Neural progenitor cell (in vitro differentiated cells): Measurements from ENCODE around the gene ARHGEF12. TPM values are rescaled to one million over a fixed set of nuclear protein-coding genes. Genes with fewer than 3 reads are reported as not detected.

Source experiments
- DNase-seq: peaks from one replicate; pipeline ENCODE4 v3.0.0-alpha.2; 2016; ENCODE audit warnings: low spot score
- H2AFZ ChIP-seq: fragments of 200-600 bp; sonication (generic); replicated peaks from 2 replicates; pipeline ENCODE4 v1.6.1; 2016; ENCODE audit warnings: antibody characterized with exemption
- H3F3A ChIP-seq: fragments of 200-600 bp; sonication (generic); 2 replicates; pipeline ENCODE4 v1.6.1; 2016; ENCODE audit warnings: antibody characterized with exemption, low read depth
- H3K27ac ChIP-seq: fragments of 200-600 bp; sonication (generic); 2 replicates; pipeline ENCODE4 v1.5.1; 2016; ENCODE audit warnings: mild to moderate bottlenecking
- H3K27me3 ChIP-seq: fragments of 200-600 bp; sonication (generic); 2 replicates; pipeline ENCODE4 v1.6.1; 2016; ENCODE audit warnings: mild to moderate bottlenecking, moderate library complexity
- H3K36me3 ChIP-seq: fragments of 200-600 bp; sonication (generic); 2 replicates; pipeline ENCODE4 v1.5.1; 2016
- H3K4me1 ChIP-seq: fragments of 200-600 bp; sonication (generic); 2 replicates; pipeline ENCODE4 v1.6.1; 2016; ENCODE audit warnings: mixed run types
- H3K4me2 ChIP-seq: fragments of 200-600 bp; sonication (generic); 2 replicates; pipeline ENCODE4 v1.6.1; 2016
- H3K4me3 ChIP-seq: fragments of 200-600 bp; sonication (generic); 2 replicates; pipeline ENCODE4 v1.5.1; 2016
- H3K79me2 ChIP-seq: fragments of 200-600 bp; sonication (generic); 2 replicates; pipeline ENCODE4 v1.6.1; 2016; ENCODE audit warnings: low read depth
- H3K9ac ChIP-seq: fragments of 200-600 bp; sonication (generic); 2 replicates; pipeline ENCODE4 v1.6.1; 2016
- H3K9me3 ChIP-seq: fragments of 200-600 bp; sonication (generic); 2 replicates; pipeline ENCODE4 v1.5.1; 2016; ENCODE audit warnings: low read depth
- H4K20me1 ChIP-seq: fragments of 200-600 bp; sonication (generic); 2 replicates; pipeline ENCODE4 v1.6.1; 2016; ENCODE audit warnings: low read depth
- H3K27ac Mint-ChIP-seq: 3 replicates; pipeline ENCODE4 v1.8.0; 2021; ENCODE audit warnings: mixed read lengths
- H3K27me3 Mint-ChIP-seq: 2 replicates; pipeline ENCODE4 v1.8.0; 2022; ENCODE audit warnings: low read depth, mild to moderate bottlenecking, inconsistent platforms, moderate library complexity, mixed read lengths; ENCODE audit not compliant: insufficient read depth
- H3K36me3 Mint-ChIP-seq: 3 replicates; pipeline ENCODE4 v1.8.0; 2021; ENCODE audit warnings: mixed read lengths
- H3K4me1 Mint-ChIP-seq: 3 replicates; pipeline ENCODE4 v1.8.0; 2021; ENCODE audit warnings: mixed read lengths
- H3K4me3 Mint-ChIP-seq: 3 replicates; pipeline ENCODE4 v1.8.0; 2021; ENCODE audit warnings: mild to moderate bottlenecking, moderate library complexity, mixed read lengths
- H3K9me3 Mint-ChIP-seq: 3 replicates; pipeline ENCODE4 v1.8.0; 2020; ENCODE audit warnings: mixed read lengths
- EZH2 ChIP-seq: fragments of 200-600 bp; sonication (generic); IDR thresholded peaks from 2 replicates; pipeline ENCODE4 v1.6.1; 2017; ENCODE audit warnings: antibody characterized with exemption, mild to moderate bottlenecking, moderate library complexity
- EZH2phosphoT487 ChIP-seq: fragments of 200-600 bp; sonication (generic); IDR thresholded peaks from 2 replicates; pipeline ENCODE4 v1.6.1; 2017; ENCODE audit warnings: antibody characterized with exemption
- total RNA-seq: library from RNA; depleted of rRNA; stranded (reverse); fragments of >200 nt; gene quantifications from 2 replicates; pipeline ENCODE4 v1.2.3, GENCODE V29; 2015; ENCODE audit warnings: low replicate concordance
- TF ChIP-seq, protein P1 (sequence below): fragments of 200-600 bp; sonication (generic); IDR thresholded peaks from 2 replicates; pipeline ENCODE4 v1.5.1; 2017; ENCODE audit warnings: antibody characterized with exemption, mild to moderate bottlenecking

Gene ARHGEF12
- total RNA-seq, 1 donor from 2014 or later, result 31.3 TPM

GRCh38 chr11:120400564-120401364, 64.6 kb downstream of the ARHGEF12 start:
- H3K4me2 ChIP-seq, result no peak overlapping the region
- Mint-ChIP-seq H3K4me1 (peaks cover 26% of the 10 kb centered on the region), H3K9me3 (no peaks in the 10 kb centered on the region), H3K27me3 (no peaks in the 10 kb centered on the region), H3K4me3 (no peak overlapping the region), H3K27ac (no peak overlapping the region), H3K36me3 (no peaks in the 10 kb centered on the region)
- no peaks in the 10 kb centered on the region for H3F3A ChIP-seq
- no peak overlapping the region for H3K4me3 ChIP-seq
- H3K4me1 ChIP-seq, result peaks cover 22% of the 10 kb centered on the region
- no peaks in the 10 kb centered on the region for H3K27me3 ChIP-seq
- no peak overlapping the region for H3K27ac ChIP-seq
- no peaks in the 10 kb centered on the region for H3K36me3 ChIP-seq
- no peaks in the 10 kb centered on the region for H3K9me3 ChIP-seq
- no peak for DNase-seq
- no peaks in the 10 kb centered on the region for H4K20me1 ChIP-seq
- H3K79me2 ChIP-seq, result peaks cover 72% of the 10 kb centered on the region
- H3K9ac ChIP-seq, result no peak overlapping the region
- no peak overlapping the region for H2AFZ ChIP-seq
- no peak for TF ChIP-seq EZH2phosphoT487

- Mint-ChIP-seq H3K36me3 (no peaks in the 10 kb centered on the region), H3K9me3 (no peaks in the 10 kb centered on the region), H3K4me1 (peaks cover 26% of the 10 kb centered on the region), H3K27ac (no peak overlapping the region), H3K4me3 (no peak overlapping the region), H3K27me3 (no peaks in the 10 kb centered on the region)
- Histone ChIP-seq H3K9me3 (no peaks in the 10 kb centered on the region), H3K9ac (no peak overlapping the region), H3K4me2 (no peak overlapping the region), H3F3A (no peaks in the 10 kb centered on the region), H3K36me3 (no peaks in the 10 kb centered on the region), H3K27ac (no peak overlapping the region), H3K4me3 (no peak overlapping the region), H4K20me1 (no peaks in the 10 kb centered on the region), H2AFZ (no peak overlapping the region), H3K27me3 (no peaks in the 10 kb centered on the region), H3K4me1 (peaks cover 22% of the 10 kb centered on the region), H3K79me2 (peaks cover 76% of the 10 kb centered on the region)
- TF ChIP-seq EZH2phosphoT487 (no peak), EZH2 (no peak)
- TF ChIP-seq, protein P1, sequence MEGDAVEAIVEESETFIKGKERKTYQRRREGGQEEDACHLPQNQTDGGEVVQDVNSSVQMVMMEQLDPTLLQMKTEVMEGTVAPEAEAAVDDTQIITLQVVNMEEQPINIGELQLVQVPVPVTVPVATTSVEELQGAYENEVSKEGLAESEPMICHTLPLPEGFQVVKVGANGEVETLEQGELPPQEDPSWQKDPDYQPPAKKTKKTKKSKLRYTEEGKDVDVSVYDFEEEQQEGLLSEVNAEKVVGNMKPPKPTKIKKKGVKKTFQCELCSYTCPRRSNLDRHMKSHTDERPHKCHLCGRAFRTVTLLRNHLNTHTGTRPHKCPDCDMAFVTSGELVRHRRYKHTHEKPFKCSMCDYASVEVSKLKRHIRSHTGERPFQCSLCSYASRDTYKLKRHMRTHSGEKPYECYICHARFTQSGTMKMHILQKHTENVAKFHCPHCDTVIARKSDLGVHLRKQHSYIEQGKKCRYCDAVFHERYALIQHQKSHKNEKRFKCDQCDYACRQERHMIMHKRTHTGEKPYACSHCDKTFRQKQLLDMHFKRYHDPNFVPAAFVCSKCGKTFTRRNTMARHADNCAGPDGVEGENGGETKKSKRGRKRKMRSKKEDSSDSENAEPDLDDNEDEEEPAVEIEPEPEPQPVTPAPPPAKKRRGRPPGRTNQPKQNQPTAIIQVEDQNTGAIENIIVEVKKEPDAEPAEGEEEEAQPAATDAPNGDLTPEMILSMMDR, result no peak
- DNase-seq, result no peak
These were observed 65.3 kb downstream of the ARHGEF12 start for GRCh38 chr11:120401506-120401905.

DNA sequence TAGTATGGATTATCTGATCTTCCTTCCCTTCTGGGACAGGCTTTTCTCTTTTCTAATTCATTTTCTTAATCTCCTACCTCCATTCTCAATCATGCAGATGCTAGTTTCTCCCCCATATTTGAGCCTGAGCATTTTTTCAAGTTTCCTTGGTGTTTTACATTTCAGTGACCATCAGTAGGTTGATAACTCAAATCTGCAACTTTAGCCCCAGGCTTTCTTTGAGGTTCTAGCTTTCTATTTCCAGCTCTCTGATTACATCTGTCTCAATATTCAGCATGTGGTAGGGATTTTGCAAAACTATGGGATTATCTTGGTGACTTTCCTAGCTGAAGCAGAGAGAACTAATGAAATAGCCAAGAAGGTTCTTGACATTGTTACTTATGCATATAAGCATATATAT, 67.8 kb downstream of the ARHGEF12 start:
- Histone ChIP-seq H3K27ac (no peak overlapping the region), H3K4me2 (peak overlapping the region; percentile 32), H3K9me3 (no peaks in the 10 kb centered on the region), H3K36me3 (no peaks in the 10 kb centered on the region), H3K27me3 (no peaks in the 10 kb centered on the region), H3K79me2 (peaks cover 65% of the 10 kb centered on the region), H3F3A (no peaks in the 10 kb centered on the region), H4K20me1 (no peaks in the 10 kb centered on the region), H3K4me3 (peak overlapping the region; percentile 0), H3K4me1 (peaks cover 17% of the 10 kb centered on the region), H2AFZ (no peak overlapping the region), H3K9ac (no peak overlapping the region)
- H3K4me1 Mint-ChIP-seq, result peaks cover 26% of the 10 kb centered on the region
- H3K36me3 Mint-ChIP-seq, result no peaks in the 10 kb centered on the region
- no peak for DNase-seq
- H3K9me3 Mint-ChIP-seq, result no peaks in the 10 kb centered on the region
- H3K27ac Mint-ChIP-seq, result no peak overlapping the region
- no peak overlapping the region for H3K4me3 Mint-ChIP-seq
- no peaks in the 10 kb centered on the region for H3K27me3 Mint-ChIP-seq
- TF ChIP-seq EZH2, result no peak
- TF ChIP-seq EZH2phosphoT487, result no peak
- TF ChIP-seq, protein P1, result no peak

- Mint-ChIP-seq H3K9me3 (no peaks in the 10 kb centered on the region), H3K4me1 (peaks cover 23% of the 10 kb centered on the region), H3K4me3 (no peak overlapping the region), H3K27ac (no peak overlapping the region), H3K27me3 (no peaks in the 10 kb centered on the region), H3K36me3 (no peaks in the 10 kb centered on the region)
- no peak overlapping the region for H3K9ac ChIP-seq
- H3K36me3 ChIP-seq, result no peaks in the 10 kb centered on the region
- H3K9me3 ChIP-seq, result no peaks in the 10 kb centered on the region
- H3K27ac ChIP-seq, result peak overlapping the region; percentile 25
- H3K27me3 ChIP-seq, result no peaks in the 10 kb centered on the region
- peaks cover 17% of the 10 kb centered on the region for H3K4me1 ChIP-seq
- peak overlapping the region; percentile 7 for H2AFZ ChIP-seq
- H3K79me2 ChIP-seq, result peaks cover 62% of the 10 kb centered on the region
- peak; percentile 23 for DNase-seq
- no peaks in the 10 kb centered on the region for H3F3A ChIP-seq
- peak overlapping the region; percentile 32 for H3K4me2 ChIP-seq
- H4K20me1 ChIP-seq, result no peaks in the 10 kb centered on the region
- H3K4me3 ChIP-seq, result peak overlapping the region; percentile 0
- TF ChIP-seq EZH2phosphoT487 (no peak), EZH2 (no peak)
- TF ChIP-seq, protein P1, result no peak
These were observed 68.3 kb downstream of the ARHGEF12 start for GRCh38 chr11:120404495-120404894.
